Measurements from ENCODE around the gene NAA80.

NAA80 gene

DNA sequence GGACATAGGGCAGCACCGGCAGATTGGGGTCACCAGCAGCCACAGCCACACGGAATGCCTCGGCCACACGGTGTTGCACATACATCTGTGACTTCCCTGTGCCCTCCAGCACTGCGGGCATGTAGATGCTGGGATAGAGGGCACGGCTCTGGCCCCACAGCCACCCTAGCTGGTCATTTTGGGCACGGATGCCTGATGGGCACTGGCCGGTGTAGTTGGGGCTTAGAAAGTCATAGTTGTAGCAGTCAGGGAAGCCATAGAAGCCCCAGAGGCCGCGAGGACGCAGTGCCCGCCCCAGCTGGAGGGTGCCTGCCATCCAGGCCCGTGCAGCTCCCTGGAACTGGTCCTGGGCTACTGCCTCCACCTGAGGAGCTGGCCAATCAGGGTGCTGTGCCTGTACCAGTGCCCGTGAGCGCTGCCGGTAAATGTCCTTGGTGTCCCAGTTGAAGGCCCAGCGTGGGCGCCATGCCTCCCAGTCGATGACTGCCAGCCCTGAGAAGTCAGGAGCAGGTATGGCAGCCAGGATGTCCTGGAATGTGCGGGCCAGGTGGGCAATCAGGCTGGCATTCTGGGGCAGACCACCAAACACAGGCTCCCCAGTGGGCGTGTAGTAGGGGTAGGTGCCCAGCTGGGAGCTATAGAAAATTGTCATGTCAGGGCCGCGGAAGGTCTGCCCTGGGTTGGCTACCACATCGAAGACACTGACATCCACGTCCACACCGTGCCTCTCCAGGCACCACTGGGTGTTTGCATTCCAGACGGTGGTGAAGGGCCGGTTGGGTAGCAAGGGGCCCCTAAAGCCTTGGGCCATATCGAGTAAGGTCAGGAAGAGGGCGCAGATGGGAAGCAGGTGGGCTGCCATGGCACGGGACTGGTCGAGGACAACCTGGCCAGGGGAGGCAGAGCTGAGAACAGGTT, 3.1 kb upstream of the NAA80 start:
- TF ChIP-seq, protein P1, sequence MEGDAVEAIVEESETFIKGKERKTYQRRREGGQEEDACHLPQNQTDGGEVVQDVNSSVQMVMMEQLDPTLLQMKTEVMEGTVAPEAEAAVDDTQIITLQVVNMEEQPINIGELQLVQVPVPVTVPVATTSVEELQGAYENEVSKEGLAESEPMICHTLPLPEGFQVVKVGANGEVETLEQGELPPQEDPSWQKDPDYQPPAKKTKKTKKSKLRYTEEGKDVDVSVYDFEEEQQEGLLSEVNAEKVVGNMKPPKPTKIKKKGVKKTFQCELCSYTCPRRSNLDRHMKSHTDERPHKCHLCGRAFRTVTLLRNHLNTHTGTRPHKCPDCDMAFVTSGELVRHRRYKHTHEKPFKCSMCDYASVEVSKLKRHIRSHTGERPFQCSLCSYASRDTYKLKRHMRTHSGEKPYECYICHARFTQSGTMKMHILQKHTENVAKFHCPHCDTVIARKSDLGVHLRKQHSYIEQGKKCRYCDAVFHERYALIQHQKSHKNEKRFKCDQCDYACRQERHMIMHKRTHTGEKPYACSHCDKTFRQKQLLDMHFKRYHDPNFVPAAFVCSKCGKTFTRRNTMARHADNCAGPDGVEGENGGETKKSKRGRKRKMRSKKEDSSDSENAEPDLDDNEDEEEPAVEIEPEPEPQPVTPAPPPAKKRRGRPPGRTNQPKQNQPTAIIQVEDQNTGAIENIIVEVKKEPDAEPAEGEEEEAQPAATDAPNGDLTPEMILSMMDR (conservative IDR thresholded peaks at IDR 0.05; ENCODE audit: low read depth, low read length), result no peak

DNA sequence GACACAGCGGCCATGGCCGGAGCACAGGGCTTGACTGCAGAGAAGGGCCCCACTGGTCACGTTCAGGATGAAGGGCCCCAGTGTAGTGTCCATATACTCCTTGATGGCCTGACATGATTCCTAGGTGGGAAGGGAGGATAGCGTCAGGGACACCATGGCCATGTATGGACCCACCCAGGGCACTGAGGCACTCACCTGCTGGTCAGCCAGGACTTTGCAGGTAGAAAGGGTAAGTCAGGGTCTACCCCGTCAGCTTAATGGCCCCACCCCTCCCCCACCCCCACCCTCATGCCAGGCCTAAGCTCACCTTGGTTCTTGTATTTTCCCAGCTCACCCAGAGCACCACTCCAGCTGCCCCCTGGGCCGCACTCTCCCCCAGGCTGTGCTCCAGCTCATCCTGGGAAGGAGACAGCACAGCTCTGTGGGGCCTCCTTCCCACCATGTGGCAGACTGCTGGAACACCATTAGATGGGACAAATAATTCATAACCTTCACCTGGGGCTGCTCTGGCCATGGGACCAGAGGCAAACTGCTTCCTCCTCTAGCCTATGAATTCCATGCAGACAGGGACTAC, 1.6 kb upstream of the NAA80 start:
- no peaks in the 10 kb centered on the region for H3K79me2 ChIP-seq (ENCODE audit: insufficient read depth, low read depth)
- H3K36me3 ChIP-seq (ENCODE audit: insufficient read depth), result no peaks in the 10 kb centered on the region
- no peak overlapping the region for H3K9ac ChIP-seq
- TF ChIP-seq, protein P1 (conservative IDR thresholded peaks at IDR 0.05; ENCODE audit: low read depth, low read length), result no peak
- no peaks in the 10 kb centered on the region for H3K27me3 ChIP-seq (ENCODE audit: insufficient read depth, low read depth)
- no peak overlapping the region for H3K4me2 ChIP-seq
- H3K4me3 ChIP-seq (IDR thresholded peaks at IDR 0.05; ENCODE audit: insufficient read depth, low read depth, low read length), result no peak overlapping the region
- H2AFZ ChIP-seq (ENCODE audit: low read depth), result no peak overlapping the region
- H3K4me1 ChIP-seq (ENCODE audit: low read depth, poor library complexity, severe bottlenecking), result peaks cover 15% of the 10 kb centered on the region
- no peak overlapping the region for H3K27ac ChIP-seq
- H4K20me1 ChIP-seq (ENCODE audit: insufficient read depth), result no peaks in the 10 kb centered on the region

More for the DNA sequence above, 3.1 kb upstream of the NAA80 start:
- Histone ChIP-seq H3K27ac (no peak overlapping the region), H3K27me3 (ENCODE audit: insufficient read depth, low read depth) (no peaks in the 10 kb centered on the region), H3K9ac (no peak overlapping the region), H3K4me3 (IDR thresholded peaks at IDR 0.05; ENCODE audit: insufficient read depth, low read depth, low read length) (no peak overlapping the region), H4K20me1 (ENCODE audit: insufficient read depth) (no peaks in the 10 kb centered on the region), H3K4me1 (ENCODE audit: low read depth, poor library complexity, severe bottlenecking) (peaks cover 15% of the 10 kb centered on the region), H2AFZ (ENCODE audit: low read depth) (no peak overlapping the region), H3K36me3 (ENCODE audit: insufficient read depth) (no peaks in the 10 kb centered on the region), H3K79me2 (ENCODE audit: insufficient read depth, low read depth) (no peaks in the 10 kb centered on the region), H3K4me2 (no peak overlapping the region)

DNA sequence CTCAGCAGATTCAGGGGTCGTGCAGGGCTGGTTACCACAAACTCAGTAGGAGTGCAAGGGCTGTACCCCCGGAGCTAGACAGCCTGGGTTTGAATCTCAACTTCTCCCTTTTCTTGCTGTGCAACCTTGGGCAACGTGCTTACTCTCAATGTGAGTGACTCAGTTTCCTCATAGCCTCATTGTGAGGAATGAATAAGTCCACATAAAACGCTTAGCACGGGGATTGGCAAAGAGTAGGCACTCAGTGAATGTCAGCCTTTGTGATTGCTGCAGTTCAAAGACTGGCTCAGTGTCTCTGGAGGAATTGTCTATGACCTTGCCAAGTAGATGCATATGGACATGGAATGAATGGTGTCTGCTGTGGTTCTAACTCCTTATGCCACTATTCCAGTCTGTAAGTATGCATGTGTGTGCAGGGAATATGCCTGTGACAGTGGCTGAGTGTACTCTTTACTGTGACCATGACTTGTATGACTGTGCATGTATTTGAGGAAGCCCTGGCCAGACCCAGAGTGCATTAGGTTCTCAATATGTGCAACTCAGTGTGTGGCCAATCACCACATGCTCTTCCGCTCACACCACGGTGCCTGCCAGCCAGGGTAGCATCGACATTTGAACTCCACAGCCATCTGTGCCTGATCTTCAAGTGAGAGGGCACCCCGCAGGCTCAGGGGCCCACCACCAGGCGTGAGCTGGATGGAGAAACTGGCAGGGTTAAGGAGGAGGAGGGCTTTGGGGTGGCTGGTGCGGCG, 900 bp upstream of the NAA80 start:
- Histone ChIP-seq H3K9ac (peak overlapping the region; percentile 51; the same call in 1 of the 2 replicates), H3K79me2 (ENCODE audit: insufficient read depth, low read depth) (no peaks in the 10 kb centered on the region), H4K20me1 (ENCODE audit: insufficient read depth) (no peaks in the 10 kb centered on the region), H3K4me3 (IDR thresholded peaks at IDR 0.05; ENCODE audit: insufficient read depth, low read depth, low read length) (no peak overlapping the region), H3K4me1 (ENCODE audit: low read depth, poor library complexity, severe bottlenecking) (peaks cover 15% of the 10 kb centered on the region), H3K27ac (peak overlapping the region; percentile 10; the same call in 1 of the 2 replicates), H3K27me3 (ENCODE audit: insufficient read depth, low read depth) (no peaks in the 10 kb centered on the region), H2AFZ (ENCODE audit: low read depth) (peak overlapping the region; percentile 42; the same call in 1 of the 2 replicates), H3K4me2 (peak overlapping the region; percentile 58), H3K36me3 (ENCODE audit: insufficient read depth) (no peaks in the 10 kb centered on the region)
- TF ChIP-seq, protein P1 (conservative IDR thresholded peaks at IDR 0.05; ENCODE audit: low read depth, low read length), result no peak

DNA sequence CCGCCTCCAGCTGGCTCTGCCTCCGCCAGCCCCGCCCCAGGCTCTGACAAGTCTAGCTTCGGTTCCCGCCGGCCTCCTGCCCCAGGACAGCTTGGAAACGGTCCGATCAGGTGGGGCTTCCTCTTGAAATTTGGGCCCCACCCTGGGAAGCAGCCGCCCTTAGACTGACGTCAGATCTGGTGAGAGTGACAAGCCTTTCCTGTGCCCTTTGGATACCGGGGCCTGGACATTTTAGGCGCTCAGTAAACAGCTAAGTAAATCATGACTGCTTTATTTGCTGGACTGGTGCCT, 378 bp upstream of the NAA80 start:
- no peak overlapping the region for H3K4me3 ChIP-seq (IDR thresholded peaks at IDR 0.05; ENCODE audit: insufficient read depth, low read depth, low read length)
- peak overlapping the region; percentile 10; the same call in 1 of the 2 replicates for H3K27ac ChIP-seq
- H3K4me2 ChIP-seq, result peak overlapping the region; percentile 58
- no peaks in the 10 kb centered on the region for H4K20me1 ChIP-seq (ENCODE audit: insufficient read depth)
- H3K79me2 ChIP-seq (ENCODE audit: insufficient read depth, low read depth), result no peaks in the 10 kb centered on the region
- H2AFZ ChIP-seq (ENCODE audit: low read depth), result peak overlapping the region; percentile 42; the same call in 1 of the 2 replicates
- peaks cover 15% of the 10 kb centered on the region for H3K4me1 ChIP-seq (ENCODE audit: low read depth, poor library complexity, severe bottlenecking)
- H3K9ac ChIP-seq, result peak overlapping the region; percentile 51; the same call in 1 of the 2 replicates
- H3K27me3 ChIP-seq (ENCODE audit: insufficient read depth, low read depth), result no peaks in the 10 kb centered on the region
- no peaks in the 10 kb centered on the region for H3K36me3 ChIP-seq (ENCODE audit: insufficient read depth)
- TF ChIP-seq, protein P1 (conservative IDR thresholded peaks at IDR 0.05; ENCODE audit: low read depth, low read length), result no peak

Data from KMS-11 (cell line).